Nephron progenitor cell (in vitro differentiated cells): ENCODE results near the gene STIM2.

Experiments used
- DNase-seq: peaks from one replicate; pipeline ENCODE4 v3.0.0; 2021
- H3K27ac Mint-ChIP-seq: 2 replicates; pipeline ENCODE4 v1.8.0; 2021; ENCODE audit warnings: mild to moderate bottlenecking, moderate library complexity, mixed read lengths
- H3K27me3 Mint-ChIP-seq: 2 replicates; pipeline ENCODE4 v1.8.0; 2021; ENCODE audit warnings: mild to moderate bottlenecking, low read depth, mixed read lengths; ENCODE audit not compliant: poor library complexity
- H3K36me3 Mint-ChIP-seq: 2 replicates; pipeline ENCODE4 v1.8.0; 2021; ENCODE audit warnings: low read depth, mixed read lengths
- H3K4me1 Mint-ChIP-seq: 2 replicates; pipeline ENCODE4 v1.8.0; 2021; ENCODE audit warnings: mixed read lengths
- H3K4me3 Mint-ChIP-seq: 2 replicates; pipeline ENCODE4 v1.8.0; 2021; ENCODE audit warnings: mild to moderate bottlenecking, moderate library complexity, mixed read lengths
- H3K9me3 Mint-ChIP-seq: 2 replicates; pipeline ENCODE4 v1.8.0; 2021; ENCODE audit warnings: mild to moderate bottlenecking, moderate library complexity, mixed read lengths
- TF ChIP-seq, protein P1 (sequence below): fragments of 200-600 bp; sonication (generic); IDR thresholded peaks from 2 replicates; pipeline ENCODE4 v1.5.0; 2021; ENCODE audit warnings: antibody characterized with exemption

The STIM2 gene

DNA sequence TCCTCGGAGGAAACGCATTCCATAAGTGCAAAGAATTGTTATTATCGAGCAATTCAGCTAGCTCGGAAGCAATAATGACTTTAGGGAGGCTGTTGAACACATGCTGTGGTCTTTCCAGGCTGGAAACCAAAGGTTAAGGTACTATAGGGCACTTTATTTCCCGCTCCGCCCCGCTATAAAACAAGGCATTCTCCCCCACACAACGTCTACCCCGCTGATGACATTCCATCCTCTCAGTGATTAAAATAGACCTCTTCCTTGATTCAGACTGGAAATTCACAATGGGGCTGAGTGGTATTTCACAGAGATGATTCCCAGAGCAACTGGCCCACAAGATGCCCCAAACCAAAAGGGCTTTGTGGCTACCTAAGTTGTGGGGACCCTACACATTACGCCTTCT lies 196.4 kb downstream of the STIM2 start:
- Mint-ChIP-seq H3K27me3 (peaks cover 4% of the 10 kb centered on the region), H3K27ac (peak overlapping the region; percentile 13), H3K36me3 (no peaks in the 10 kb centered on the region), H3K9me3 (no peaks in the 10 kb centered on the region), H3K4me3 (no peak overlapping the region), H3K4me1 (no peaks in the 10 kb centered on the region)
- no peak for DNase-seq
- TF ChIP-seq, protein P1, sequence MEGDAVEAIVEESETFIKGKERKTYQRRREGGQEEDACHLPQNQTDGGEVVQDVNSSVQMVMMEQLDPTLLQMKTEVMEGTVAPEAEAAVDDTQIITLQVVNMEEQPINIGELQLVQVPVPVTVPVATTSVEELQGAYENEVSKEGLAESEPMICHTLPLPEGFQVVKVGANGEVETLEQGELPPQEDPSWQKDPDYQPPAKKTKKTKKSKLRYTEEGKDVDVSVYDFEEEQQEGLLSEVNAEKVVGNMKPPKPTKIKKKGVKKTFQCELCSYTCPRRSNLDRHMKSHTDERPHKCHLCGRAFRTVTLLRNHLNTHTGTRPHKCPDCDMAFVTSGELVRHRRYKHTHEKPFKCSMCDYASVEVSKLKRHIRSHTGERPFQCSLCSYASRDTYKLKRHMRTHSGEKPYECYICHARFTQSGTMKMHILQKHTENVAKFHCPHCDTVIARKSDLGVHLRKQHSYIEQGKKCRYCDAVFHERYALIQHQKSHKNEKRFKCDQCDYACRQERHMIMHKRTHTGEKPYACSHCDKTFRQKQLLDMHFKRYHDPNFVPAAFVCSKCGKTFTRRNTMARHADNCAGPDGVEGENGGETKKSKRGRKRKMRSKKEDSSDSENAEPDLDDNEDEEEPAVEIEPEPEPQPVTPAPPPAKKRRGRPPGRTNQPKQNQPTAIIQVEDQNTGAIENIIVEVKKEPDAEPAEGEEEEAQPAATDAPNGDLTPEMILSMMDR: no peak

DNA sequence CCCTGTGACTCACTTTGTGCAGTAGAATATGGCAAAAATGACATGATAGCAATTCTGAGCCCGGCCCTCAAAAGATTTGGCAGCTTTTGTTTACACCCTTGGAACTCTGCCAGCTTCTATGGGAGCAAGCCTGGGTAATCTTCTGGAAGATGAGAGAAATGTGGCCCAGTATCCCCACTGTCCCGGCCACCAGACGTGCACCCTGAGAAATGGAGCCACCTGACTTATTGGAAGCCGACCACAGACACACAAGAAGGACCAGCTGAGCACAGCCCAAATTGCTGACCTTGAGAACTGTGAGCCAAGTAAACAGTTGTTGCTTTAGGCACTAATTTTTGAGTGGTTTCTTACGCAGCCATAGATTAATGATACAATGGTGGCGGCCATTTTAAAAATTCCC lies 197.0 kb downstream of the STIM2 start:
- no peak overlapping the region for H3K27ac Mint-ChIP-seq
- TF ChIP-seq, protein P1: no peak
- no peaks in the 10 kb centered on the region for H3K9me3 Mint-ChIP-seq
- peaks cover 4% of the 10 kb centered on the region for H3K27me3 Mint-ChIP-seq
- no peak for DNase-seq
- no peak overlapping the region for H3K4me3 Mint-ChIP-seq
- H3K4me1 Mint-ChIP-seq: no peaks in the 10 kb centered on the region
- no peaks in the 10 kb centered on the region for H3K36me3 Mint-ChIP-seq

DNA sequence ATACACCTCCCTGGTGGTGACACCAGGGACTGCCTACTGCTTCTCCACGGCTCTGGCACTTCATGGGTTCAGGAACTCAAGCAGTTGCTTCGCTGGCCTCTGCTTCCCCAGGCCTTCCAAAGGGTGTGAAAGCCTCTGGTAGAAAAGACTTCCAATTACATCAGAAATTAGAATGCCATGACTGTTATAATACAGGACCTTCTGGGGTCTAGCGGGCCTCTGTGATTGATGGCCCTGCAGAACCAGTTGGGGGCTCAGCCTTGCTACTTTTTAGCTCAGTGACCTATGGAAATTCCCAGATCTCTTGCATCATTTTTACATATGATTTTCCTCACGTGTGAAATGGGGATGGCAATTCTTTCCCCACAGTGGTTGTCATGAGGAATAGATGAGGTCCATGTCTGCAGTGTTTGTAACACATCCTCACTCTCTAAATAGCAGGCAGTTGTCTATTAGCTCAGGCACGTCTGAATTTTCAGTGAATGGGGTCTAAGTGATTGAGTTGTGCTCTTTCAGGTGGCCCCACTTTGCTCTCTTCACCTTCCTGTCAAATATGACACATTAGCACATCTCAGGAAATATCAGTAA lies 198.3 kb downstream of the STIM2 start:
- Mint-ChIP-seq H3K27me3 (peaks cover 4% of the 10 kb centered on the region), H3K27ac (no peak overlapping the region), H3K9me3 (no peaks in the 10 kb centered on the region), H3K36me3 (no peaks in the 10 kb centered on the region), H3K4me1 (no peaks in the 10 kb centered on the region), H3K4me3 (no peak overlapping the region)
- no peak for DNase-seq
- TF ChIP-seq, protein P1: no peak

DNA sequence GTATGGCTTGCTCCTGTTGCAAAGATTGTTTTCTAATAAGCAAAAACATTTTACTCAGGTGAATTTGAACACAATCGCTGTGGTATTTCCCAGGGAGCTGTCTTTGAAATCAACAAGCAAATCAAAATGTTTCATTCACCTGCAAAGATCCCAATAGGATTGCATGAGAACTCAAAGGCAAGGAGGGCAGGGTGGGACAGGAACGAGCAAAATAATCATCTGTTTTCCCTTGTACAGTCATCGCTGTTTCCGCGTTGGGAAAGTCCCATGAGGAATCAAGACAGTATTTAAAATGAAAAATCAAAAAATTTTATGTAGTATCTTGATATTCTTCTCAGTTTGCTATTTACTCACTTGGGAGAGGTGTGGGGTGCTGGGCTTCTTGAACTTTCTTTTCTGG lies 198.8 kb downstream of the STIM2 start:
- peaks cover 4% of the 10 kb centered on the region for H3K27me3 Mint-ChIP-seq
- TF ChIP-seq, protein P1: no peak
- no peaks in the 10 kb centered on the region for H3K4me1 Mint-ChIP-seq
- no peak overlapping the region for H3K27ac Mint-ChIP-seq
- H3K9me3 Mint-ChIP-seq: no peaks in the 10 kb centered on the region
- H3K4me3 Mint-ChIP-seq: no peak overlapping the region
- no peaks in the 10 kb centered on the region for H3K36me3 Mint-ChIP-seq
- no peak for DNase-seq

DNA sequence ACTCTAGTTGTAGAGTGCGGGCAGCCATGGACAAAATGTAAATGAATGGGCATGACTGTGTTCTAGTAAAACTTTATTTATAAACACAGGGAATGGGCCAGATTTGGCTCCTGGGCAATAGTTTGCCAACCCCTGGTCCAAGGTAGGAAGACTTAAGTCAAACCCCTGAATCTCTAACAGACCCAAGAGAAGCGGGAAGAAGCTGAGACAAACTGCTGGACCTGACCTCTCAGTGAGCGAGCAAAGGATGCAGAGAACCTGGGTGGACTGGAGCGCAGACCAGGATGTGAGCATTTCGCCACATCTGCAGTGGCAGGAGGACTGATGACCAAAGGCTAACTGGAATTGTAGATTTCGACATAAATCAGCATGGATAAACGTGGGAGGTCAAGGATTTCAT lies 201.6 kb downstream of the STIM2 start:
- no peak for DNase-seq
- Mint-ChIP-seq H3K4me1 (no peaks in the 10 kb centered on the region), H3K9me3 (no peaks in the 10 kb centered on the region), H3K27ac (peak overlapping the region; percentile 25), H3K36me3 (no peaks in the 10 kb centered on the region), H3K4me3 (no peak overlapping the region), H3K27me3 (peaks cover 2% of the 10 kb centered on the region)
- TF ChIP-seq, protein P1: no peak

DNA sequence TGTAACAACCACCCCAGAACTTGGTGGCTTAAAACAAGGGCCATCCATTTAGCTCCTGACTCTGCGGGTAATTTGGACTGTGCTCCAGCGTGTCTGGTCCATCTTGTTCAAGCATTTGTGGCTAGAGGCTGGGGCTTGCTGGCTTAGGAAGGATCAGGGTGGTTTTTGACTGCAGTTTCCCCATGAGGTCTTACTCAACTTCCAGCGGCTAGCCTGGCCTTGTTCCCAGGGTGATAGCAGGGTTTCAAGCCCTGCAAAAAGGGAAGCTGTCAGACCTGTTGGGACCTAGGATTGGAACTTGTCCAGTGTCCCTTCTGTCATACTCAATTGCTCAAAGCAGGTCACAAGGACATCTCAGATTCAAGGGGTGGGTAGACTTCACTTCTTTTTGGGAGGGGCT lies 205.9 kb downstream of the STIM2 start:
- DNase-seq: no peak
- Mint-ChIP-seq H3K27me3 (no peaks in the 10 kb centered on the region), H3K36me3 (no peaks in the 10 kb centered on the region), H3K27ac (no peak overlapping the region), H3K4me3 (no peak overlapping the region), H3K9me3 (peaks cover 6% of the 10 kb centered on the region), H3K4me1 (no peaks in the 10 kb centered on the region)
- TF ChIP-seq, protein P1: no peak
